22Rv1 (cell line): ENCODE data around the gene DNLZ.

Source experiments
- CTCF ChIP-seq: fragments of 450-650 bp; IDR thresholded peaks from 2 replicates; pipeline ENCODE4 v1.5.1; 2017; ENCODE audit warnings: mild to moderate bottlenecking
- ZFX ChIP-seq: fragments of 450-650 bp; IDR thresholded peaks from 2 replicates; pipeline ENCODE4 v1.6.1; 2017; ENCODE audit warnings: antibody characterized with exemption, borderline replicate concordance

GRCh38 chr9:136329636-136330405 lies 33.7 kb downstream of the DNLZ start:
- no peak for TF ChIP-seq CTCF
- TF ChIP-seq ZFX = no peak
